ENCODE data around the gene CLDN3.
"Not testable (repeated sequence)": the region's sequence is repeated elsewhere in the genome, so short reads cannot be mapped to it uniquely, and the experiment has no call there.

DNA sequence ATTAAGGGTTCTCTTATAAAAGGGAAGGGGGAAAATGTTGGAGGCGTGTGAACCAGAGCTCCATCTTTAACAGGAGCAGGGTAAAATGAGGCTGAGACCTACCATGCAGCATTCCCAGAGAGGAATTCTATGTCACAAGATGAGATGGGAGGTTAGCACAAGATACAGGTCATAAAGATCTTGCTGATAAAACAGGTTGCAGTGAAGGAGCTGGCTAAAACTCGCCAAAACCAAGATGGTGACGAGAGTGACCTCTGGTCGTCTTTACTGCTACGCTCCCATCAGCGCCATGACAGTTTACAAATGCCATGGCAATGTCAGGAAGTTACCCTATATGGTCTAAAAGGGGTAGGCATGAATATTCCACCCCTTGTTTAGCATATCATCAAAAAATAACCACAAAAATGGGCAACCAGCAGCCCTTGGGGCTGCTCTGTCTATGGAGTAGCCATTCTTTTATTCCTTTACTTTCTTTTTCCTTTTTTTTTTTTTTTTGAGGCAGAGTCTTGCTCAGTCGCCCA lies 21.2 kb upstream of the CLDN3 start:
- TF ChIP-seq, protein P1, sequence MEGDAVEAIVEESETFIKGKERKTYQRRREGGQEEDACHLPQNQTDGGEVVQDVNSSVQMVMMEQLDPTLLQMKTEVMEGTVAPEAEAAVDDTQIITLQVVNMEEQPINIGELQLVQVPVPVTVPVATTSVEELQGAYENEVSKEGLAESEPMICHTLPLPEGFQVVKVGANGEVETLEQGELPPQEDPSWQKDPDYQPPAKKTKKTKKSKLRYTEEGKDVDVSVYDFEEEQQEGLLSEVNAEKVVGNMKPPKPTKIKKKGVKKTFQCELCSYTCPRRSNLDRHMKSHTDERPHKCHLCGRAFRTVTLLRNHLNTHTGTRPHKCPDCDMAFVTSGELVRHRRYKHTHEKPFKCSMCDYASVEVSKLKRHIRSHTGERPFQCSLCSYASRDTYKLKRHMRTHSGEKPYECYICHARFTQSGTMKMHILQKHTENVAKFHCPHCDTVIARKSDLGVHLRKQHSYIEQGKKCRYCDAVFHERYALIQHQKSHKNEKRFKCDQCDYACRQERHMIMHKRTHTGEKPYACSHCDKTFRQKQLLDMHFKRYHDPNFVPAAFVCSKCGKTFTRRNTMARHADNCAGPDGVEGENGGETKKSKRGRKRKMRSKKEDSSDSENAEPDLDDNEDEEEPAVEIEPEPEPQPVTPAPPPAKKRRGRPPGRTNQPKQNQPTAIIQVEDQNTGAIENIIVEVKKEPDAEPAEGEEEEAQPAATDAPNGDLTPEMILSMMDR (IDR thresholded peaks at IDR 0.05 in 2 of 3, conservative IDR thresholded peaks at IDR 0.05 in 1 of 3; ENCODE audit: insufficient read depth in 2 of 3, low read depth in 1 of 3, low read length in 3 of 3), result not testable (repeated sequence)
- TF ChIP-seq CBX2 (IDR thresholded peaks at IDR 0.05; ENCODE audit: insufficient read depth, low read length, poor library complexity, severe bottlenecking), result not testable (repeated sequence)
